Mesothelial cell of epicardium (in vitro differentiated cells): ENCODE measurements around the gene EFS. TPM values are rescaled to one million over a fixed set of nuclear protein-coding genes. Genes with fewer than 3 reads are reported as not detected.
"Not testable (repeated sequence)": the region's sequence is repeated elsewhere in the genome, so short reads cannot be mapped to it uniquely, and the experiment has no call there.

ENCODE experiments used
- DNase-seq, 2 experiments: peaks; one replicate each; pipeline ENCODE4 v3.0.0; 2021; ENCODE audit warnings: low spot score in 2 of 2; ENCODE audit not compliant: unreplicated experiment in 2 of 2
- H3K27ac Mint-ChIP-seq: 2 replicates; pipeline ENCODE4 v1.8.0; 2021; ENCODE audit warnings: mixed read lengths
- H3K27me3 Mint-ChIP-seq: 2 replicates; pipeline ENCODE4 v1.8.0; 2021; ENCODE audit warnings: low read depth, mixed read lengths
- H3K36me3 Mint-ChIP-seq: 2 replicates; pipeline ENCODE4 v1.8.0; 2021; ENCODE audit warnings: mixed read lengths
- H3K4me1 Mint-ChIP-seq: 2 replicates; pipeline ENCODE4 v1.8.0; 2021; ENCODE audit warnings: mixed read lengths
- H3K4me3 Mint-ChIP-seq: 2 replicates; pipeline ENCODE4 v1.8.0; 2021; ENCODE audit warnings: mild to moderate bottlenecking, moderate library complexity, mixed read lengths
- H3K9me3 Mint-ChIP-seq: 2 replicates; pipeline ENCODE4 v1.8.0; 2021; ENCODE audit warnings: mixed read lengths
- CTCF ChIP-seq: fragments of 200-600 bp; sonication (generic); IDR thresholded peaks from one replicate; pipeline ENCODE4 v1.5.0; 2021; ENCODE audit warnings: antibody characterized with exemption; ENCODE audit not compliant: unreplicated experiment
- total RNA-seq: library from RNA; stranded (reverse); gene quantifications from 3 replicates; pipeline ENCODE4 v1.2.1, GENCODE V29; 2021

Gene EFS
- total RNA-seq, 1 donor from 2014 or later, result 81.2 TPM

DNA sequence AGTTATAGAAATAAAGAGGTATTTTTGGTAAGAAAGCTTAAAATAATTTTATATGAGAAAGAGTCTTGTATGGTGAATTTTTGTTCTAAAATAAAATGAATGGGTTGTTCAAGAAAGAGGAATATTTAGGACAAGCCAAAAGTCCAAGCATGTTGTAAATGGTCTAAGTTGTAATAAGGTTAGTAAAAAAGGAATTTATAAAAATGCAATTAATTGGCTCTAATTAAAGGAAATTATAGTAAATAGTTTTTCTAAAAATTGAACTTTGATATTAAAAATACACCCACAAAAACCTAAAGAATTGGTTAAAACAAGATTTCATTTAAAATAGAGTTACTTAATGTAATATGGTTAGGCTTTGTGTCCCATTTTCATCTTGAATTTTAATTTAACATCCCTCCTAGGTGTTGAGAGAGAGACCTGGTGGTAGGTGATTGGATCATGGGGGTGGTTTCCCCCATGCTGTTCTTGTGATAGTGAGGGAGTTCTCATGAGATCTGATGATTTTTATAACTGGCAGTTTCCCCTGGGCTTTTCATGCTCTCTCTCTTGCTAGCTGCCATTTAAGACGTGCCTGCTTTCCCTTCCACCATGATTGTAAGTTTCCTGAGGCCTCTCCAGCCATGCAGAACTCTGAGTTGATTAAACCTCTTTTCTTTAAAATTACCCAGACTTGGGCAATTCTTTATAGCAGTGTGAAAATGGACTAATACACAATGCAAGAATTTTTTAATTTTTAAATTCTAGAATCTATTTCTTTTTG lies 25.3 kb downstream of the EFS start:
- Mint-ChIP-seq H3K4me1 (no peaks in the 10 kb centered on the region), H3K27me3 (peaks cover 5% of the 10 kb centered on the region), H3K4me3 (no peak overlapping the region), H3K9me3 (peaks cover 16% of the 10 kb centered on the region), H3K36me3 (no peaks in the 10 kb centered on the region), H3K27ac (no peak overlapping the region)
- TF ChIP-seq CTCF, result no peak
- no peak for DNase-seq

- Mint-ChIP-seq H3K27ac (no peak overlapping the region), H3K9me3 (peaks cover 14% of the 10 kb centered on the region), H3K4me3 (no peak overlapping the region), H3K36me3 (no peaks in the 10 kb centered on the region), H3K4me1 (no peaks in the 10 kb centered on the region), H3K27me3 (peaks cover 3% of the 10 kb centered on the region)
- DNase-seq, result no peak
- TF ChIP-seq CTCF, result no peak
Measured at GRCh38 chr14:23335623-23336022, 29.3 kb downstream of the EFS start.

- peak; percentile 94 for TF ChIP-seq CTCF
- Mint-ChIP-seq H3K4me3 (no peak overlapping the region), H3K9me3 (no peaks in the 10 kb centered on the region), H3K27ac (no peak overlapping the region), H3K36me3 (peaks cover 6% of the 10 kb centered on the region), H3K4me1 (peaks cover 11% of the 10 kb centered on the region), H3K27me3 (no peaks in the 10 kb centered on the region)
- peak in 1 of 2 experiments; percentile 70 for DNase-seq
Measured at GRCh38 chr14:23327947-23328744, 36.8 kb downstream of the EFS start.

DNA sequence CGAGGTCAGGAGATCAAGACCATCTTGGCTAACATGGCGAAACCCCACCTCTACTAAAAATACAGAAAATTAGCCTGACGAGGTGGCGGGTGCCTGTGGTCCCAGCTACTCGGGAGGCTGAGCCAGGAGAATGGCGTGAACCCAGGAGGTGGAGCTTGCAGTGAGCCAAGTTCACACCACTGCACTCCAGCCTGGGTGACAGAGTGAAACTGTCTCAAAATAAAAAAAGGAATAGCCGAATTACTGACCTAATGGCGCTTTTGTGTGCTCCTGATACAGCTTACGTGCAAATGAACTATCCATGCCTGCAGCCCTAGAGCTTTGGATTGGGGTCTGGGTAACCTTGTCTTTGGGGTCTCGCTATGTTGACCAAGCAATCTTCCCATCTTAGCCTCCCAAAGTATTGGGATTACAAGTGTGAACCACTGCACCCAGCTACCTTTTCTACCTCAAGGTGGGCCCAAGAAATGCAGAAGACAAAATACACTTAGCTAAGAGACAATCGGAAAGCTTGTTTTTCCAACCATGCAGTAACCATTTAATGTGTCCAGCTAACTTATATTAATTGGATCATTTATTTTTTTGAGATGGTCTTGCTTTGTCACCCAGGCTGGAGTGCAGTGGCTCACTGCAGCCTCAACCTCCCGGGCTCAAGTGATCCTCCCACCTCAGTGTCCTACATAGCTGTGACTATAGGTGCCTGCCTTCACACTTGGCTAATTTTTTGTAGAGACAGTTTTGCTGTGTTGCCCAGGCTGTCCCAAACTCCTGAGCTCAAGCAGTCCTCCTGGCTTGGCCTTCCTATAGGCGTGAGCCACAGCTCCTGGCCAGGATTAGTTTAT lies 38.3 kb downstream of the EFS start:
- Mint-ChIP-seq H3K36me3 (peaks cover 11% of the 10 kb centered on the region), H3K9me3 (no peaks in the 10 kb centered on the region), H3K27me3 (no peaks in the 10 kb centered on the region), H3K4me1 (peaks cover 19% of the 10 kb centered on the region), H3K27ac (peak overlapping the region; percentile 69), H3K4me3 (no peak overlapping the region)
- no peak for TF ChIP-seq CTCF
- DNase-seq, result no peak

- H3K36me3 Mint-ChIP-seq, result peaks cover 11% of the 10 kb centered on the region
- peak overlapping the region; percentile 64 for H3K27ac Mint-ChIP-seq
- not testable (repeated sequence) for H3K9me3 Mint-ChIP-seq, H3K27me3 Mint-ChIP-seq, H3K4me3 Mint-ChIP-seq, DNase-seq
- peaks cover 21% of the 10 kb centered on the region for H3K4me1 Mint-ChIP-seq
Measured at GRCh38 chr14:23325746-23326145, 39.2 kb downstream of the EFS start.
